Osteoblast (primary cell): ENCODE data around the gene BNC1. TPM values are rescaled to one million over a fixed set of nuclear protein-coding genes. Genes with fewer than 3 reads are reported as not detected.

ENCODE experiments used
- DNase-seq: peaks from one replicate; pipeline ENCODE4 v3.0.0; 2011; ENCODE audit warnings: low spot score, mixed read lengths; ENCODE audit not compliant: insufficient read length; ENCODE audit errors: missing footprints
- H2AFZ ChIP-seq: 2 replicates; pipeline ENCODE4 v1.6.0; 2011; ENCODE audit warnings: mild to moderate bottlenecking, low read length
- H3K27ac ChIP-seq: 2 replicates; pipeline ENCODE4 v1.5.1; 2011; ENCODE audit warnings: mild to moderate bottlenecking, low read depth, low read length, moderate library complexity
- H3K27me3 ChIP-seq: 2 replicates; pipeline ENCODE4 v1.6.0; 2012; ENCODE audit warnings: mild to moderate bottlenecking, control low read depth, inconsistent platforms, low read length, moderate library complexity; ENCODE audit not compliant: insufficient read depth
- H3K36me3 ChIP-seq: 2 replicates; pipeline ENCODE4 v1.5.1; 2011; ENCODE audit warnings: mild to moderate bottlenecking, low read length, control low read depth, moderate library complexity; ENCODE audit not compliant: insufficient read depth
- H3K4me1 ChIP-seq: 2 replicates; pipeline ENCODE4 v1.5.1; 2011; ENCODE audit warnings: mild to moderate bottlenecking, low read length, control low read depth, moderate library complexity; ENCODE audit not compliant: insufficient read depth
- H3K4me2 ChIP-seq: 2 replicates; pipeline ENCODE4 v1.6.0; 2011; ENCODE audit warnings: mild to moderate bottlenecking, low read length; ENCODE audit not compliant: insufficient read depth
- H3K4me3 ChIP-seq: fragments of 200-600 bp; sonication (generic); 3 replicates; pipeline ENCODE4 v1.5.1; 2012; ENCODE audit warnings: mild to moderate bottlenecking, low read length, inconsistent platforms; ENCODE audit not compliant: insufficient read depth
- H3K79me2 ChIP-seq: 2 replicates; pipeline ENCODE4 v1.6.0; 2012; ENCODE audit warnings: mild to moderate bottlenecking, low read length, control low read depth, inconsistent platforms; ENCODE audit not compliant: insufficient read depth
- H3K9me3 ChIP-seq: 2 replicates; pipeline ENCODE4 v1.5.1; 2011; ENCODE audit warnings: low read depth, low read length, control low read depth
- H4K20me1 ChIP-seq: 2 replicates; pipeline ENCODE4 v1.6.0; 2012; ENCODE audit warnings: mild to moderate bottlenecking, low read length, control low read depth; ENCODE audit not compliant: insufficient read depth
- total RNA-seq: library from RNA; depleted of rRNA; stranded (reverse); fragments of >200 nt; gene quantifications from 2 replicates; pipeline ENCODE4 v1.2.3, GENCODE V29; 2012
- TF ChIP-seq, protein P1 (sequence below): IDR thresholded peaks from 2 replicates; pipeline ENCODE4 v1.5.1; 2011; ENCODE audit warnings: mild to moderate bottlenecking, low read depth, low read length, moderate library complexity; ENCODE audit errors: extremely low read depth

The BNC1 gene
- total RNA-seq, 1 donor = 3.3 TPM

DNA sequence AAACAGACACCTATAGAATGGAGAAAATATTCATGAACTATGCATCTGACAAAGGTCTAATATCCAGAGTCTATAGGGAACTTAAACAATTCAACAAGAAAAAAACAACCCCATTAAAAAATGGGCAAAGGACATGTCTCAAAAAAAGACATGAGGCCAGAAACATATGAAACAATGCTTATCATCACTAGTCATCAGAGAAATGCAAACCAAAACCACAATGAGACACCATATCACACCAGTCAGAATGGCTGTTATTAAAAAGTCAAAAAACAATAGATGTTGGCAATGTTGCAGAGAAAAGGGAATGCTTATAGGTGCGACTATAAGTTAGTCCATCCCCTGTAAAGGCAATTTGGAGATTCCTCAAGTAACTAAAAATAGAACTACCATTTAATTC is 65.4 kb downstream of the BNC1 start:
- H4K20me1 ChIP-seq = no peaks in the 10 kb centered on the region

DNA sequence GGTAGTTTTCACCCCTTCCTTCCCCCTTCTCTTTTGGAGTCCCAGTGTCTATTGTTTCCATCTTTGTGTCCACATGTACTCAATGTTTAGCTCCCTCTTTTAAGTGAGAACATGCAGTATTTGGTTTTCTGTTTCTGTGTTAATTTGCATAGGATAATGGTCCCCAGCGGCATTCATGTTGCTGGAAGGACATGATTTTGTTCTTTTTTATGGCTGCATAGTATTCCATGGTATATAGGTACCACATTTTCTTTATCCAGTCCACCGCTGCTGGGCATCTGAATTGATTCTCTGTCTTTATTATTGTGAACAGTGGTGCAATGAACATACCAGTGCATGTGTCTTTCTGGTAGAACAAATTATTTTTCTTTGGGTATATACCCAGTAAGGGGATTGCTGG is 69.2 kb downstream of the BNC1 start:
- no peaks in the 10 kb centered on the region for H3K4me1 ChIP-seq

More for the DNA sequence above, 65.4 kb downstream of the BNC1 start:
- no peaks in the 10 kb centered on the region for H3K36me3 ChIP-seq
- no peak overlapping the region for H3K4me2 ChIP-seq
- no peak for DNase-seq
- no peaks in the 10 kb centered on the region for H3K27me3 ChIP-seq
- no peak overlapping the region for H2AFZ ChIP-seq
- no peaks in the 10 kb centered on the region for H3K9me3 ChIP-seq
- no peak overlapping the region for H3K27ac ChIP-seq
- no peaks in the 10 kb centered on the region for H3K79me2 ChIP-seq
- no peak overlapping the region for H3K4me3 ChIP-seq
- TF ChIP-seq, protein P1, sequence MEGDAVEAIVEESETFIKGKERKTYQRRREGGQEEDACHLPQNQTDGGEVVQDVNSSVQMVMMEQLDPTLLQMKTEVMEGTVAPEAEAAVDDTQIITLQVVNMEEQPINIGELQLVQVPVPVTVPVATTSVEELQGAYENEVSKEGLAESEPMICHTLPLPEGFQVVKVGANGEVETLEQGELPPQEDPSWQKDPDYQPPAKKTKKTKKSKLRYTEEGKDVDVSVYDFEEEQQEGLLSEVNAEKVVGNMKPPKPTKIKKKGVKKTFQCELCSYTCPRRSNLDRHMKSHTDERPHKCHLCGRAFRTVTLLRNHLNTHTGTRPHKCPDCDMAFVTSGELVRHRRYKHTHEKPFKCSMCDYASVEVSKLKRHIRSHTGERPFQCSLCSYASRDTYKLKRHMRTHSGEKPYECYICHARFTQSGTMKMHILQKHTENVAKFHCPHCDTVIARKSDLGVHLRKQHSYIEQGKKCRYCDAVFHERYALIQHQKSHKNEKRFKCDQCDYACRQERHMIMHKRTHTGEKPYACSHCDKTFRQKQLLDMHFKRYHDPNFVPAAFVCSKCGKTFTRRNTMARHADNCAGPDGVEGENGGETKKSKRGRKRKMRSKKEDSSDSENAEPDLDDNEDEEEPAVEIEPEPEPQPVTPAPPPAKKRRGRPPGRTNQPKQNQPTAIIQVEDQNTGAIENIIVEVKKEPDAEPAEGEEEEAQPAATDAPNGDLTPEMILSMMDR = no peak
- no peaks in the 10 kb centered on the region for H3K4me1 ChIP-seq

DNA sequence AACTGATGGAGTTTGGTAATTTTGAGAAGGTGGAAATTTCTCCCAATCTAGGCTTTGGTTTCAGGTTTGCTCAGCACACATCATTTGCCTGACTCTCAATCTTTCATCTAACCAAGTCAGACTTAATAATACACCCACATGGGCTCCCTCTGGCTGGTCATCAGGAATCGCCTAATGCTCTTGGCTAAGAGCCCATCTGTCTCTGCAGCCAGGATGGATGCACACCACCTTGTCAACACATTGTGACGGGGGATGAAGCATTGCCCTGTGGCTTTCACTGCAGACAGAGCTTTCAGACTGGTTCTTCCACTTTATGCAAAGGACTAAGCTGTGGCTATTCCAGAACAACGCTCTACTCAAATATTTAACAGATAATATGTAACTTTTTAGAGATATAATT is 73.8 kb downstream of the BNC1 start:
- H3K4me3 ChIP-seq = no peak overlapping the region
- peaks cover 5% of the 10 kb centered on the region for H3K79me2 ChIP-seq
- no peak overlapping the region for H2AFZ ChIP-seq
- H3K36me3 ChIP-seq = no peaks in the 10 kb centered on the region
- H3K9me3 ChIP-seq = no peaks in the 10 kb centered on the region
- H3K27ac ChIP-seq = no peak overlapping the region
- peak; percentile 80 for DNase-seq
- H4K20me1 ChIP-seq = no peaks in the 10 kb centered on the region
- TF ChIP-seq, protein P1 = no peak
- H3K4me1 ChIP-seq = peaks cover 9% of the 10 kb centered on the region
- H3K4me2 ChIP-seq = no peak overlapping the region
- H3K27me3 ChIP-seq = peaks cover 2% of the 10 kb centered on the region

More for the DNA sequence above, 69.2 kb downstream of the BNC1 start:
- H3K4me3 ChIP-seq = no peak overlapping the region
- H4K20me1 ChIP-seq = no peaks in the 10 kb centered on the region
- H3K27ac ChIP-seq = no peak overlapping the region
- no peaks in the 10 kb centered on the region for H3K79me2 ChIP-seq
- H3K36me3 ChIP-seq = no peaks in the 10 kb centered on the region
- H3K9me3 ChIP-seq = no peaks in the 10 kb centered on the region
- peaks cover 2% of the 10 kb centered on the region for H3K27me3 ChIP-seq
- no peak overlapping the region for H2AFZ ChIP-seq
- no peak overlapping the region for H3K4me2 ChIP-seq
- TF ChIP-seq, protein P1 = no peak
- DNase-seq = no peak

DNA sequence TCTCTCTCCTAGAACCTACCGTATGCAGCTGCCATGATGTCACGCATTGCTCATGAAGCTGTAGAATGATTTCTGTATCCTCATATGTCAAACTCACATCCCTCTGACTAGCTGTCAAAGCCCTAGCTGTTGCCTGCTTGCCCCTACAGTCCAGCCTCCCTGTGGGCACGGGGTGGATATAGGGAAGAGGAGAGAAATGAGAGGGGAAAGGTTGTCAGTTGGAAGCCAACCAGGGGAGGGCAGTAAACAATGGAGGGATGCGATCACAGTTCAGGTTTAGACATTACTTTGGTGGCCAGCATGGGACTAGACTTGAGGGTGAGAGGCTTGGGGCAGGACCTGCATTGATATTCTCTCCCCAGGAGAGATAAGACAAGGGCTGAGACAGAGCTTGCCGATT is 75.1 kb downstream of the BNC1 start:
- Histone ChIP-seq H3K27me3 (peaks cover 2% of the 10 kb centered on the region), H3K4me1 (peaks cover 20% of the 10 kb centered on the region), H3K27ac (no peak overlapping the region), H3K36me3 (no peaks in the 10 kb centered on the region), H3K4me3 (no peak overlapping the region), H3K79me2 (peaks cover 18% of the 10 kb centered on the region), H3K9me3 (no peaks in the 10 kb centered on the region), H2AFZ (no peak overlapping the region), H3K4me2 (no peak overlapping the region), H4K20me1 (peaks cover 3% of the 10 kb centered on the region)
- peak; percentile 19 for DNase-seq
- TF ChIP-seq, protein P1 = no peak
